WTC11 (cell line): ENCODE results near the gene DOK3.

Experiments
- ATF1 ChIP-seq: sonication (generic); formaldehyde crosslinking; IDR thresholded peaks from 2 replicates; pipeline ENCODE4 v1.8.1; 2023; ENCODE audit warnings: mild to moderate bottlenecking, moderate library complexity, missing genetic modification reagents
- ELF4 ChIP-seq: sonication (generic); formaldehyde crosslinking; IDR thresholded peaks from 2 replicates; pipeline ENCODE4 v1.8.1; 2022; ENCODE audit warnings: low read depth, mild to moderate bottlenecking, moderate library complexity, missing genetic modification reagents
- FOXK1 ChIP-seq: sonication (generic); formaldehyde crosslinking; IDR thresholded peaks from 2 replicates; pipeline ENCODE4 v1.8.0; 2022; ENCODE audit warnings: mild to moderate bottlenecking, moderate library complexity, missing genetic modification reagents
- GRHL2 ChIP-seq: fragments of 250-450 bp; sonication (Bioruptor Pico); IDR thresholded peaks from 2 replicates; pipeline ENCODE4 v1.8.0; 2022; ENCODE audit warnings: mild to moderate bottlenecking, moderate library complexity; ENCODE audit not compliant: insufficient replicate concordance, severe bottlenecking
- NR2C2 ChIP-seq: sonication (generic); formaldehyde crosslinking; IDR thresholded peaks from 2 replicates; pipeline ENCODE4 v1.8.0; 2022; ENCODE audit warnings: mild to moderate bottlenecking, missing genetic modification reagents
- SP1 ChIP-seq: sonication (generic); formaldehyde crosslinking; conservative IDR thresholded peaks from 2 replicates; pipeline ENCODE4 v1.8.1; 2022; ENCODE audit warnings: missing genetic modification reagents
- ZNF121 ChIP-seq: sonication (generic); formaldehyde crosslinking; IDR thresholded peaks from 2 replicates; pipeline ENCODE4 v1.8.0; 2023; ENCODE audit warnings: missing genetic modification reagents
- ZNF138 ChIP-seq: sonication (generic); formaldehyde crosslinking; conservative IDR thresholded peaks from 2 replicates; pipeline ENCODE4 v1.8.1; 2022; ENCODE audit warnings: mild to moderate bottlenecking, moderate library complexity, missing genetic modification reagents
- TF ChIP-seq, protein P1 (sequence below): sonication (generic); formaldehyde crosslinking; IDR thresholded peaks from 2 replicates; pipeline ENCODE4 v1.8.1; 2023; ENCODE audit warnings: mild to moderate bottlenecking, missing genetic modification reagents
- TF ChIP-seq, protein P2 (sequence below): fragments of 200-600 bp; IDR thresholded peaks from 2 replicates; pipeline ENCODE4 v1.8.0; 2022; ENCODE audit warnings: antibody characterized with exemption
- TF ChIP-seq, protein P3 (sequence below): sonication (generic); formaldehyde crosslinking; IDR thresholded peaks from 2 replicates; pipeline ENCODE4 v1.8.1; 2023; ENCODE audit warnings: mild to moderate bottlenecking, missing genetic modification reagents, moderate library complexity

DNA sequence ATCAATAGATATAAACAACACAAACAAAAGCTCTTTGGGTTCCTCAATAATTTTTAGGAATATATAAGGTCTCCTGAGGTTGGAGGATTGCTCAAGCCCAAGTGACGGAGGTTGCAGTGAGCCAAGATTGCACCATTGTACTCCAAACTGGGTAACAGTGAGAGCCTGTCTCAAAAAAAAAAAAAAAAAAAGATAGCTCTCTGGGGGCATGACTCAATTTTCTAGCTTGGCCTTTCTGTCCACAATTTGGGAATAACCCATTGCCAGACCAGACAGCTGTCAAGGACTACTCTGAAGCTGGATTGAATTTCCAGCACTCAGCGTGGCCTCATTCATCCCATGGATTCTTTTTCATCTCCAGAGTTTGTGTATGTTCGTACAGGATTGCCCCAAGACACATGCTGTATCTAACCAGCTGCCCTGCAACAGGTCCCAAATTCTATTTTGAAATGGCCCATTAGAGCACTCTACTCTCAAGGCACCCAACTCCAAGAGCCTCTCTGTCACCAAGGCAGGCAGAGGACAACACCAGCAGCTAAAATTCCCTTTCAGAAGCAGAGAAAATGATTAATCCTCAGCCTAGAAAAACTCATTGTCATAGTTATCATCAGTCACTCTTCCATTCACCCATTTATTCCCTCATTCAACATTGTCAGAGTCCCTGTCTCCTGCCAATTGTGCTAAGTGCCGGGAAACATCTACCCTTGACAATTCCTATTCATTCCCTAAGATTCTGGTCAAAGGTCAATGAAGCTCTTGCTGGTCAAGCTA, 36.0 kb upstream of the DOK3 start:
- TF ChIP-seq, protein P1, sequence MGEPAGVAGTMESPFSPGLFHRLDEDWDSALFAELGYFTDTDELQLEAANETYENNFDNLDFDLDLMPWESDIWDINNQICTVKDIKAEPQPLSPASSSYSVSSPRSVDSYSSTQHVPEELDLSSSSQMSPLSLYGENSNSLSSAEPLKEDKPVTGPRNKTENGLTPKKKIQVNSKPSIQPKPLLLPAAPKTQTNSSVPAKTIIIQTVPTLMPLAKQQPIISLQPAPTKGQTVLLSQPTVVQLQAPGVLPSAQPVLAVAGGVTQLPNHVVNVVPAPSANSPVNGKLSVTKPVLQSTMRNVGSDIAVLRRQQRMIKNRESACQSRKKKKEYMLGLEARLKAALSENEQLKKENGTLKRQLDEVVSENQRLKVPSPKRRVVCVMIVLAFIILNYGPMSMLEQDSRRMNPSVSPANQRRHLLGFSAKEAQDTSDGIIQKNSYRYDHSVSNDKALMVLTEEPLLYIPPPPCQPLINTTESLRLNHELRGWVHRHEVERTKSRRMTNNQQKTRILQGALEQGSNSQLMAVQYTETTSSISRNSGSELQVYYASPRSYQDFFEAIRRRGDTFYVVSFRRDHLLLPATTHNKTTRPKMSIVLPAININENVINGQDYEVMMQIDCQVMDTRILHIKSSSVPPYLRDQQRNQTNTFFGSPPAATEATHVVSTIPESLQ, result no peak
- TF ChIP-seq, protein P2, sequence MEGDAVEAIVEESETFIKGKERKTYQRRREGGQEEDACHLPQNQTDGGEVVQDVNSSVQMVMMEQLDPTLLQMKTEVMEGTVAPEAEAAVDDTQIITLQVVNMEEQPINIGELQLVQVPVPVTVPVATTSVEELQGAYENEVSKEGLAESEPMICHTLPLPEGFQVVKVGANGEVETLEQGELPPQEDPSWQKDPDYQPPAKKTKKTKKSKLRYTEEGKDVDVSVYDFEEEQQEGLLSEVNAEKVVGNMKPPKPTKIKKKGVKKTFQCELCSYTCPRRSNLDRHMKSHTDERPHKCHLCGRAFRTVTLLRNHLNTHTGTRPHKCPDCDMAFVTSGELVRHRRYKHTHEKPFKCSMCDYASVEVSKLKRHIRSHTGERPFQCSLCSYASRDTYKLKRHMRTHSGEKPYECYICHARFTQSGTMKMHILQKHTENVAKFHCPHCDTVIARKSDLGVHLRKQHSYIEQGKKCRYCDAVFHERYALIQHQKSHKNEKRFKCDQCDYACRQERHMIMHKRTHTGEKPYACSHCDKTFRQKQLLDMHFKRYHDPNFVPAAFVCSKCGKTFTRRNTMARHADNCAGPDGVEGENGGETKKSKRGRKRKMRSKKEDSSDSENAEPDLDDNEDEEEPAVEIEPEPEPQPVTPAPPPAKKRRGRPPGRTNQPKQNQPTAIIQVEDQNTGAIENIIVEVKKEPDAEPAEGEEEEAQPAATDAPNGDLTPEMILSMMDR, result no peak
- no peak for TF ChIP-seq ELF4 (CRISPR knock-in tag)
- TF ChIP-seq FOXK1 (CRISPR knock-in tag), result no peak
- no peak for TF ChIP-seq GRHL2 (CRISPR knock-in tag)
- TF ChIP-seq ZNF138, result no peak
- TF ChIP-seq SP1 (CRISPR knock-in tag), result no peak
- TF ChIP-seq ZNF121 (CRISPR knock-in tag), result no peak
- TF ChIP-seq NR2C2 (CRISPR knock-in tag), result no peak
- no peak for TF ChIP-seq ATF1 (CRISPR knock-in tag)
- TF ChIP-seq, protein P3, sequence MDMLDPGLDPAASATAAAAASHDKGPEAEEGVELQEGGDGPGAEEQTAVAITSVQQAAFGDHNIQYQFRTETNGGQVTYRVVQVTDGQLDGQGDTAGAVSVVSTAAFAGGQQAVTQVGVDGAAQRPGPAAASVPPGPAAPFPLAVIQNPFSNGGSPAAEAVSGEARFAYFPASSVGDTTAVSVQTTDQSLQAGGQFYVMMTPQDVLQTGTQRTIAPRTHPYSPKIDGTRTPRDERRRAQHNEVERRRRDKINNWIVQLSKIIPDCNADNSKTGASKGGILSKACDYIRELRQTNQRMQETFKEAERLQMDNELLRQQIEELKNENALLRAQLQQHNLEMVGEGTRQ (CRISPR knock-in tag), result no peak
